CD4-positive, alpha-beta T cell (primary cell): ENCODE measurements around the gene CCPG1. TPM values are rescaled to one million over a fixed set of nuclear protein-coding genes. Genes with fewer than 3 reads are reported as not detected.
A peak's percentile ranks its signal among the peaks of the same experiment; 100 is the strongest.
"Not testable (repeated sequence)": the region's sequence is repeated elsewhere in the genome, so short reads cannot be mapped to it uniquely, and the experiment has no call there.

Experiments
- ATAC-seq: fragments of 200-7000 bp; cut with Tn5 transposase; one replicate; pipeline ENCODE4 v1.10.0; 2022; ENCODE audit warnings: mild to moderate bottlenecking; ENCODE audit not compliant: poor library complexity
- CTCF ChIA-PET: fragments of 350-600 bp; sonication (Branson Sonifier 250); formaldehyde crosslinking; loops from one replicate; lab custom pipeline; 2021; ENCODE audit warnings: antibody characterized with exemption, inconsistent platforms; lab: Charles Lee
- POLR2A ChIA-PET: fragments of 350-600 bp; sonication (Branson Sonifier 250); formaldehyde crosslinking; loops from one replicate; lab custom pipeline; 2021; ENCODE audit warnings: antibody characterized with exemption, inconsistent platforms; lab: Charles Lee
- DNase-seq, 14 experiments: peaks; one replicate each; pipeline ENCODE4 v3.0.0-alpha.2; 2013 to 2020; ENCODE audit warnings: mixed read lengths in 2 of 14
- H3K27ac ChIP-seq, 2 donors: one replicate each; pipeline versions ENCODE4 v1.5.1 to v1.7.0; 2013; ENCODE audit warnings: low read length in 2 of 2, low read depth in 1 of 2, mild to moderate bottlenecking in 1 of 2
- H3K27me3 ChIP-seq, 2 experiments: 1 replicate in 1 of 2; 2 replicates in 1 of 2; pipeline versions ENCODE4 v1.6.1 to v1.7.0; 2013; ENCODE audit warnings: low read length in 2 of 2, control low read depth in 1 of 2, mild to moderate bottlenecking in 1 of 2, moderate library complexity in 1 of 2; ENCODE audit not compliant: insufficient read depth in 2 of 2, control insufficient read depth in 1 of 2
- H3K36me3 ChIP-seq: one replicate; pipeline ENCODE4 v1.6.1; 2013; ENCODE audit warnings: low read length, control low read depth; ENCODE audit not compliant: insufficient read depth
- H3K4me1 ChIP-seq: one replicate; pipeline ENCODE4 v1.6.1; 2013; ENCODE audit warnings: low read length, control low read depth; ENCODE audit not compliant: insufficient read depth
- H3K4me3 ChIP-seq: one replicate; pipeline ENCODE4 v1.5.1; 2013; ENCODE audit warnings: mild to moderate bottlenecking, low read length, moderate library complexity
- H3K9me3 ChIP-seq, 2 experiments: 1 replicate in 1 of 2; 2 replicates in 1 of 2; pipeline versions ENCODE4 v1.6.1 to v1.7.0; 2013; ENCODE audit warnings: low read length in 2 of 2, mild to moderate bottlenecking in 2 of 2, control low read depth in 1 of 2, moderate library complexity in 1 of 2; ENCODE audit not compliant: control insufficient read depth in 1 of 2, insufficient read depth in 1 of 2
- H3K27ac Mint-ChIP-seq: one replicate; pipeline ENCODE4 v1.8.0; 2020; ENCODE audit warnings: mixed read lengths
- H3K27me3 Mint-ChIP-seq: one replicate; pipeline ENCODE4 v1.8.0; 2021; ENCODE audit warnings: mixed read lengths
- H3K36me3 Mint-ChIP-seq: one replicate; pipeline ENCODE4 v1.8.0; 2021; ENCODE audit warnings: low read depth, mixed read lengths
- H3K4me1 Mint-ChIP-seq: one replicate; pipeline ENCODE4 v1.8.0; 2021; ENCODE audit warnings: low read depth, mixed read lengths
- H3K4me3 Mint-ChIP-seq: one replicate; pipeline ENCODE4 v1.8.0; 2020; ENCODE audit warnings: mild to moderate bottlenecking, mixed read lengths
- H3K9me3 Mint-ChIP-seq: one replicate; pipeline ENCODE4 v1.8.0; 2020; ENCODE audit warnings: mixed read lengths
- intact Hi-C, 2 experiments: fragments of 100-400 bp; cut with DNase I in 1 of 2; cut with micrococcal nuclease in 1 of 2; formaldehyde crosslinking; loops; one replicate each; pipeline versions ENCODE4 v1.15.1 to v1.9.0; 2023 to 2025; cut with DNase I, micrococcal nuclease
- polyA plus RNA-seq, 2 donors: library from polyadenylated mRNA; unstranded; fragments of 120-200 nt; gene quantifications; one replicate each; pipeline ENCODE4 v1.2.1, GENCODE V29; 2013
- total RNA-seq, 174 experiments: library from RNA in 2 of 174; stranded (reverse) in 2 of 174; gene quantifications; one replicate each; pipeline ENCODE4 v1.2.3 and lab custom pipeline; 2021 to 2026
- TF ChIP-seq, protein P1 (sequence below): fragments of 200-600 bp; IDR thresholded peaks from one replicate; pipeline ENCODE4 v1.8.0; 2022; ENCODE audit warnings: antibody characterized with exemption, mild to moderate bottlenecking

CCPG1 gene
- total RNA-seq (10 to 100 TPM; 29.9 to 31.5 TPM), total RNA-seq (lab: John Stamatoyannopoulos, UW) (1.3 to 35.0 (median 14.4) reads per million in 172 experiments)
- polyA plus RNA-seq (2013, experiment 1 of 2) = 20.4 TPM
- 22.6 TPM for polyA plus RNA-seq (2013, experiment 2 of 2)

DNA sequence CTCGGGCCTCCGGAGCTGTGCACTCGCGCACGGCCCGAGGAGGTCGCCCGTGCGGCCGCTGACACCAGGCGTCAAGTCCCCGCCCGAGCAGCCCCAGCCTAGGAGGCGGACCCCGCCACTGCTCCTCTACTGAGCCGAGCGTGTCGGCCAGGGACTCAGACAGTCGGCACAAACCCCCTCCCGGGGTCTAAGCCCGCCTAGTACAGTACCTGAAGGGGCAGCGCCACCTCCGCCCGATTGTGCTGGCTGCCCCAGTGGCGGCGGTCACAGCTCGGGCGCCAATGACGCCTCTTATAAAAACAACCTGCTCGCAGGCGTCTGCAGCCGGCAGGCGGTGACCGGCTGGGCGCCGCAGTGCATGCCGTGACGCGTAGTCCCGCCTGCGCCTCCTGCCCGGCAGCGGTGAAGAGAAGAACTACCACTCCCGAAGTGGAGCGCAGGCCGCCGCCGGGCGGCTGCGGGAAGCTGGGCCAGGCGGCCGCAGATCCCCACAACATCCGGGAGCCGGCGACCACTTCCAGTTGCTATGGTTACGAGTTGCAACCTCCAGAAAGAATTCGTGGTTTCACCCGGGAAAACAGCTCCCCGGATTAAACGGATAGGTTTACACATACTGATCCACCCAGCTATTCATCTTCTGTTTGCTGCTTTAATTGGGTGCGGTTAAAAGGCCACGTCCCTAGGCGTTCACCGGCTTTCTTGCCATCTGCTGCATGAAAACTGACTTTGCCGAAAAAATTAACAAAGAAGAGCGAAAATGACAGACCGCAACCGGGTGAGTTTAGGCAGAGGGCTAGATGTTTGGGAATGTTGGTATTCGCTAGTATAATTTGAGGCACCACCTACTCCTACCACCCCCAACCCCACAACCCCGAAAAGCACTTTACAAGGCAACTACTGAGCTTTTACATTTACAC, at the start of gene CCPG1, which contains the start of gene PIERCE2:
TSS of gene CCPG1 (minus strand) at position 348 of the 917 bp plus-strand sequence. CDS start 18,935 bp downstream, outside the sequence.
TSS of gene PIERCE2 (plus strand) at position 484 of the 917 bp plus-strand sequence. CDS start at position 758, 274 bp downstream.
- Histone ChIP-seq H3K36me3 (no peaks in the 10 kb centered on the region), H3K4me3 (peak within 1 kb of the TSS; percentile 67), H3K27ac (peak within 1 kb of the TSS; percentile 72 to 73), H3K9me3 (no peaks in the 10 kb centered on the region), H3K4me1 (peaks cover 30% of the 10 kb centered on the region), H3K27me3 (no peaks in the 10 kb centered on the region)
- intact Hi-C loops = loop anchor here (2.0 to 5.0 kb wide), 3 partner anchors 31 to 211 kb away; partner anchors contain the start of genes PIGB (in 2 of the 2), PIGBOS1 (in 2 of the 2) and RSL24D1 (in 2 of the 2)
- DNase-seq = peak; percentile 73 to 96 (median 80)
- Mint-ChIP-seq H3K27me3 (no peaks in the 10 kb centered on the region), H3K4me1 (peaks cover 42% of the 10 kb centered on the region), H3K4me3 (peak within 1 kb of the TSS; percentile 94), H3K36me3 (no peaks in the 10 kb centered on the region), H3K9me3 (no peaks in the 10 kb centered on the region), H3K27ac (peak within 1 kb of the TSS; percentile 73)
- CTCF ChIA-PET = interaction anchor here (0.6 to 4.6 kb wide), 19 partner anchors 11 to 211 kb away, joined by 3 to 42 read pairs (median 5); partner anchors contain the start of genes PIGB, PIGBOS1 and RSL24D1
- POLR2A ChIA-PET = interaction anchor here (0.8 to 4.6 kb wide), 13 partner anchors 10 to 211 kb away, joined by 3 to 45 read pairs (median 4); partner anchors contain the start of genes PIGB, PIGBOS1 and RSL24D1
- TF ChIP-seq, protein P1, sequence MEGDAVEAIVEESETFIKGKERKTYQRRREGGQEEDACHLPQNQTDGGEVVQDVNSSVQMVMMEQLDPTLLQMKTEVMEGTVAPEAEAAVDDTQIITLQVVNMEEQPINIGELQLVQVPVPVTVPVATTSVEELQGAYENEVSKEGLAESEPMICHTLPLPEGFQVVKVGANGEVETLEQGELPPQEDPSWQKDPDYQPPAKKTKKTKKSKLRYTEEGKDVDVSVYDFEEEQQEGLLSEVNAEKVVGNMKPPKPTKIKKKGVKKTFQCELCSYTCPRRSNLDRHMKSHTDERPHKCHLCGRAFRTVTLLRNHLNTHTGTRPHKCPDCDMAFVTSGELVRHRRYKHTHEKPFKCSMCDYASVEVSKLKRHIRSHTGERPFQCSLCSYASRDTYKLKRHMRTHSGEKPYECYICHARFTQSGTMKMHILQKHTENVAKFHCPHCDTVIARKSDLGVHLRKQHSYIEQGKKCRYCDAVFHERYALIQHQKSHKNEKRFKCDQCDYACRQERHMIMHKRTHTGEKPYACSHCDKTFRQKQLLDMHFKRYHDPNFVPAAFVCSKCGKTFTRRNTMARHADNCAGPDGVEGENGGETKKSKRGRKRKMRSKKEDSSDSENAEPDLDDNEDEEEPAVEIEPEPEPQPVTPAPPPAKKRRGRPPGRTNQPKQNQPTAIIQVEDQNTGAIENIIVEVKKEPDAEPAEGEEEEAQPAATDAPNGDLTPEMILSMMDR = peak; percentile 93
- peak; percentile 91 for ATAC-seq

DNA sequence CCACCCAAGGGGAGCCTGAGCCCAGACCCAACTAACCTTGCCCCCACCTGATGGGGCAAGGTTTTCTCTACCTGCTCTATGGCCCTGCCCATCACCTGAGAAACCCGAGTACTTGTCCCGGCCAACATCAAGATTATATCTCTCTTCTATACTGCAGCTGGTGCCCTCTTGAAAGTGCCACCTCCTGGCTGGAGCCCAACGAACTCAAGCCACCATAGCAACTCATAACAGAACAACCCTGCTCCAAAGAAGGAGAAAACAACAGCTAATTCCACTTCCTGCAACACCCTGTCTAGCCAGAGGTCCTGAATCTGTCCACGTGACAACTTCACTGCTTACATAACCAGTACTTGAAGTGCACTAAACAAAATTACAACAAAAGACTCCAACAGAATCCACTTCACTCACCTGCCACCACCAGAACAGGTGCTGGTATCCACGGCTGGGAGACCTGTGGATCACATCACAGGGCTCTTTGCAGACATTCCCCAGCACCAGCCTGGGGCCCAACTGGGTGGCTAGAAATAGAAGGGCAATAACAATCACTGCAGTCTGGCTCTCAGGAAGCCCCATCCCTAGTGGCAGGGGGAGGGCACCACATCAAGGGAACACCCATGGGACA, 49.4 kb upstream of the CCPG1 start:
- intact Hi-C loops = no loop called here
- no peak overlapping the region for H3K27ac Mint-ChIP-seq
- CTCF ChIA-PET = no interaction called here
- no peaks in the 10 kb centered on the region for H3K36me3 Mint-ChIP-seq
- H3K9me3 Mint-ChIP-seq = peaks cover 7% of the 10 kb centered on the region
- no peak for DNase-seq
- H3K36me3 ChIP-seq = no peaks in the 10 kb centered on the region
- no peak overlapping the region for H3K27ac ChIP-seq
- TF ChIP-seq, protein P1 = no peak
- no peak for ATAC-seq
- peaks cover 0 to 3% of the 10 kb centered on the region in 2 experiments for H3K27me3 ChIP-seq
- no peaks in the 10 kb centered on the region for H3K27me3 Mint-ChIP-seq
- no peaks in the 10 kb centered on the region for H3K4me1 Mint-ChIP-seq
- H3K4me1 ChIP-seq = no peaks in the 10 kb centered on the region
- H3K4me3 Mint-ChIP-seq = no peak overlapping the region
- POLR2A ChIA-PET = no interaction called here
- peaks cover 9 to 17% of the 10 kb centered on the region in 2 experiments for H3K9me3 ChIP-seq
- H3K4me3 ChIP-seq = no peak overlapping the region

GRCh38 chr15:55447030-55447394, 38.9 kb upstream of the CCPG1 start:
- H3K27me3 ChIP-seq, ATAC-seq, H3K4me1 Mint-ChIP-seq, H3K27ac ChIP-seq, H3K27ac Mint-ChIP-seq, H3K36me3 ChIP-seq, H3K4me1 ChIP-seq, intact Hi-C loops, H3K4me3 Mint-ChIP-seq, POLR2A ChIA-PET, H3K27me3 Mint-ChIP-seq, CTCF ChIA-PET, DNase-seq, H3K9me3 Mint-ChIP-seq, H3K4me3 ChIP-seq, H3K36me3 Mint-ChIP-seq: not testable (repeated sequence)
- peaks cover 0 to 24% of the 10 kb centered on the region in 2 experiments for H3K9me3 ChIP-seq

GRCh38 chr15:55446379-55447029, 38.3 kb upstream of the CCPG1 start:
- H3K4me3 ChIP-seq, H3K27ac Mint-ChIP-seq, H3K27me3 ChIP-seq, H3K27me3 Mint-ChIP-seq, H3K9me3 Mint-ChIP-seq, H3K4me1 Mint-ChIP-seq, ATAC-seq, H3K27ac ChIP-seq, H3K36me3 ChIP-seq, CTCF ChIA-PET, DNase-seq, H3K4me3 Mint-ChIP-seq, H3K4me1 ChIP-seq, intact Hi-C loops, POLR2A ChIA-PET, H3K36me3 Mint-ChIP-seq: not testable (repeated sequence)
- H3K9me3 ChIP-seq = peaks cover 0 to 24% of the 10 kb centered on the region in 2 experiments

GRCh38 chr15:55445936-55446335, 37.8 kb upstream of the CCPG1 start:
- H3K27ac ChIP-seq, POLR2A ChIA-PET, H3K4me1 ChIP-seq, intact Hi-C loops, H3K27me3 ChIP-seq, H3K4me1 Mint-ChIP-seq, H3K36me3 ChIP-seq, H3K27me3 Mint-ChIP-seq, H3K4me3 ChIP-seq, CTCF ChIA-PET, H3K27ac Mint-ChIP-seq, H3K36me3 Mint-ChIP-seq, H3K4me3 Mint-ChIP-seq, H3K9me3 Mint-ChIP-seq, DNase-seq, ATAC-seq: not testable (repeated sequence)
- peaks cover 0 to 24% of the 10 kb centered on the region in 2 experiments for H3K9me3 ChIP-seq
